Parathyroid adenoma (tissue), 2 donors: Measurements from ENCODE around the gene SLC34A2.

ENCODE experiments used
- H2AFZ ChIP-seq: fragments of 300-600 bp; sonication (generic); one replicate; pipeline ENCODE4 v1.7.0; 2017; ENCODE audit warnings: antibody characterized with exemption, mild to moderate bottlenecking
- H3K27ac ChIP-seq: fragments of 300-600 bp; sonication (generic); one replicate; pipeline ENCODE4 v1.7.0; 2017
- H3K27me3 ChIP-seq: fragments of 300-600 bp; sonication (generic); one replicate; pipeline ENCODE4 v1.7.0; 2017; ENCODE audit warnings: low read length; ENCODE audit not compliant: control insufficient read depth, insufficient read depth
- H3K36me3 ChIP-seq: fragments of 300-600 bp; sonication (generic); one replicate; pipeline ENCODE4 v1.7.0; 2017; ENCODE audit warnings: low read length; ENCODE audit not compliant: control insufficient read depth, insufficient read depth
- H3K4me1 ChIP-seq: fragments of 300-600 bp; sonication (generic); one replicate; pipeline ENCODE4 v1.7.0; 2017; ENCODE audit warnings: control low read depth
- H3K4me2 ChIP-seq: fragments of 300-600 bp; sonication (generic); one replicate; pipeline ENCODE4 v1.7.0; 2017; ENCODE audit warnings: low read length
- H3K4me3 ChIP-seq: fragments of 300-600 bp; sonication (generic); one replicate; pipeline ENCODE4 v1.7.0; 2017; ENCODE audit warnings: low read depth, low read length
- H3K79me2 ChIP-seq: fragments of 300-600 bp; sonication (generic); one replicate; pipeline ENCODE4 v1.7.0; 2017; ENCODE audit warnings: control low read depth
- H3K9ac ChIP-seq: fragments of 300-600 bp; sonication (generic); one replicate; pipeline ENCODE4 v1.7.0; 2017; ENCODE audit warnings: mild to moderate bottlenecking
- H3K9me3 ChIP-seq: fragments of 300-600 bp; sonication (generic); one replicate; pipeline ENCODE4 v1.7.0; 2017; ENCODE audit warnings: low read length; ENCODE audit not compliant: control insufficient read depth
- CTCF ChIP-seq: fragments of 300-600 bp; sonication (generic); IDR thresholded peaks from one replicate; pipeline ENCODE4 v1.7.0; 2017; ENCODE audit warnings: antibody characterized with exemption, mild to moderate bottlenecking
- donor health status: primary hyperparathyroidism.

The SLC34A2 gene

GRCh38 chr4:25702848-25703247, 47.2 kb downstream of the SLC34A2 start:
- H3K4me2 ChIP-seq = no peak overlapping the region
- H3K4me1 ChIP-seq = no peaks in the 10 kb centered on the region
- H2AFZ ChIP-seq = no peak overlapping the region
- H3K4me3 ChIP-seq = no peak overlapping the region
- no peaks in the 10 kb centered on the region for H3K9me3 ChIP-seq
- no peak overlapping the region for H3K27ac ChIP-seq
- TF ChIP-seq CTCF = no peak
- no peaks in the 10 kb centered on the region for H3K36me3 ChIP-seq
- no peaks in the 10 kb centered on the region for H3K79me2 ChIP-seq
- H3K27me3 ChIP-seq = no peaks in the 10 kb centered on the region
- no peak overlapping the region for H3K9ac ChIP-seq

- H3K4me3 ChIP-seq = no peak overlapping the region
- H3K79me2 ChIP-seq = no peaks in the 10 kb centered on the region
- no peak overlapping the region for H3K27ac ChIP-seq
- no peaks in the 10 kb centered on the region for H3K27me3 ChIP-seq
- no peaks in the 10 kb centered on the region for H3K36me3 ChIP-seq
- no peaks in the 10 kb centered on the region for H3K9me3 ChIP-seq
- H3K9ac ChIP-seq = no peak overlapping the region
- H2AFZ ChIP-seq = no peak overlapping the region
- no peak for TF ChIP-seq CTCF
- H3K4me1 ChIP-seq = no peaks in the 10 kb centered on the region
- H3K4me2 ChIP-seq = no peak overlapping the region
Measured at GRCh38 chr4:25703731-25704388, 48.2 kb downstream of the SLC34A2 start.

GRCh38 chr4:25704516-25704915, 48.9 kb downstream of the SLC34A2 start:
- no peaks in the 10 kb centered on the region for H3K27me3 ChIP-seq
- H3K4me3 ChIP-seq = no peak overlapping the region
- H3K79me2 ChIP-seq = no peaks in the 10 kb centered on the region
- no peaks in the 10 kb centered on the region for H3K4me1 ChIP-seq
- H2AFZ ChIP-seq = no peak overlapping the region
- H3K9me3 ChIP-seq = no peaks in the 10 kb centered on the region
- no peak overlapping the region for H3K4me2 ChIP-seq
- no peak for TF ChIP-seq CTCF
- no peak overlapping the region for H3K9ac ChIP-seq
- no peak overlapping the region for H3K27ac ChIP-seq
- no peaks in the 10 kb centered on the region for H3K36me3 ChIP-seq

GRCh38 chr4:25710637-25711036, 55.0 kb downstream of the SLC34A2 start:
- Histone ChIP-seq H2AFZ (no peak overlapping the region), H3K4me1 (no peaks in the 10 kb centered on the region), H3K4me2 (no peak overlapping the region), H3K9me3 (no peaks in the 10 kb centered on the region), H3K27me3 (no peaks in the 10 kb centered on the region), H3K79me2 (no peaks in the 10 kb centered on the region), H3K4me3 (no peak overlapping the region), H3K36me3 (no peaks in the 10 kb centered on the region), H3K9ac (no peak overlapping the region), H3K27ac (no peak overlapping the region)
- TF ChIP-seq CTCF = no peak

GRCh38 chr4:25712611-25713010, 57.0 kb downstream of the SLC34A2 start:
- Histone ChIP-seq H3K4me3 (no peak overlapping the region), H3K36me3 (no peaks in the 10 kb centered on the region), H3K4me2 (no peak overlapping the region), H3K79me2 (no peaks in the 10 kb centered on the region), H3K4me1 (no peaks in the 10 kb centered on the region), H3K9me3 (no peaks in the 10 kb centered on the region), H2AFZ (no peak overlapping the region), H3K9ac (no peak overlapping the region), H3K27me3 (no peaks in the 10 kb centered on the region), H3K27ac (no peak overlapping the region)
- no peak for TF ChIP-seq CTCF
